ENCODE data around the gene ST14.
"Not testable (repeated sequence)": the region's sequence is repeated elsewhere in the genome, so short reads cannot be mapped to it uniquely, and the experiment has no call there.

ST14 gene

DNA sequence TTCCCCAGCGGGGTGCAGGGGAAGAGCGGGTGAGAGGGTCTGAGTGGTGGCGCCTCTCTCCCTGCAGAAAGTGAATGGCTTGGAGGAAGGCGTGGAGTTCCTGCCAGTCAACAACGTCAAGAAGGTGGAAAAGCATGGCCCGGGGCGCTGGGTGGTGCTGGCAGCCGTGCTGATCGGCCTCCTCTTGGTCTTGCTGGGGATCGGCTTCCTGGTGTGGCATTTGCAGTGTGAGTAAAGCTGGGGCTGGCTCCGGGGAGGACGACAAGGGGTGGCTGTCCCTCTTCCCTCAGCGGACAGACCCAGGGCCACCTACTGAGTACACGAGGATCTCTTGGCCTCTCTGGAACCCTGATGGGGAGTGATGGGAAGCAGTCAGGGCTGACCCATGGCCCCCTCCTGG lies 28.5 kb downstream of the ST14 start:
- DNase-seq (ENCODE audit: low read depth, low spot score), result no peak

GRCh38 chr11:130188585-130189347 lies 29.2 kb downstream of the ST14 start:
- DNase-seq (ENCODE audit: low read depth, low spot score), result no peak

DNA sequence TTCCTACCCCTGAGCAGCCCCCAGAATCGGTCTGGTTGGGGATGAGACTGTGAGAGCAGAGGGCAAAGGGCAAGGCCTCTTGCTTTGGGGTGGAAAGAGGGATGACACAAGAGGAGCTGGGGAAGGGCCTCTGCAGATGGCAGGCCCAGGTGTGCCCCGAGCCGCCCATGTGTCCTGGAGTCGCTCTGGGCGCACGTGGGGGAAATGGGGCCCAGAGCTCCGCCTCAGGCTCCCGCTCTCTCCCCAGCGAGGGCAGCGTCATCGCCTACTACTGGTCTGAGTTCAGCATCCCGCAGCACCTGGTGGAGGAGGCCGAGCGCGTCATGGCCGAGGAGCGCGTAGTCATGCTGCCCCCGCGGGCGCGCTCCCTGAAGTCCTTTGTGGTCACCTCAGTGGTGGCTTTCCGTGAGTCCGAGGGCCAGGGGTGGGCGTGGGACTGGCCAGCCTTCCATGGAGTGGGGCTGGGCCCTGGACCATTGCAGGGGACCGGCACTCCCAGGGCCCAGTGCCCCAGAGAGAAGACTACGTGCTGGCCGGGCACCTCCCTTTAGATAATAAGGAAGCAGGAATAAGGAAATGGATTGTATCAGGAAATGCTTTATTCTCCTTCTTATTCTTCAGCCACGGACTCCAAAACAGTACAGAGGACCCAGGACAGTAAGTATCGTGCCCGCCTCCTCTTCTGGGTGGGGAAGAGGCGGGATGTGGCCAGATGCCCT lies 30.1 kb downstream of the ST14 start:
- no peak for DNase-seq (ENCODE audit: low read depth, low spot score)

DNA sequence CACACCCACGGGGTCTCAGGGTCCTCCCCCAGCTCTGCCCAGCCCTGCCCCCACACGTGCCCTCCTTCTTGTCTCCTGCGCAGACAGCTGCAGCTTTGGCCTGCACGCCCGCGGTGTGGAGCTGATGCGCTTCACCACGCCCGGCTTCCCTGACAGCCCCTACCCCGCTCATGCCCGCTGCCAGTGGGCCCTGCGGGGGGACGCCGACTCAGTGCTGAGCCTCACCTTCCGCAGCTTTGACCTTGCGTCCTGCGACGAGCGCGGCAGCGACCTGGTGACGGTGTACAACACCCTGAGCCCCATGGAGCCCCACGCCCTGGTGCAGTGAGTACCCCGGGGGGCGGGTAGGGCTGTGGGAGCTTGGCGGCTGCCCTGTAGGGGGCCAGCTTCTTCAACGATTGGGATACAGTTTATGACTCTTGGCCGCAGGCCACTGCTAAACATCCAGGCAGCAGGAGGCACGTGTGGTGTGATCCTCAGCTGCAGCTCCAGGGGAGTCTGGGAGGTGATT lies 30.8 kb downstream of the ST14 start:
- DNase-seq (ENCODE audit: low read depth, low spot score), result no peak

- no peak for DNase-seq (ENCODE audit: low read depth, low spot score)
Measured at GRCh38 chr11:130191896-130192295, 32.3 kb downstream of the ST14 start.

DNA sequence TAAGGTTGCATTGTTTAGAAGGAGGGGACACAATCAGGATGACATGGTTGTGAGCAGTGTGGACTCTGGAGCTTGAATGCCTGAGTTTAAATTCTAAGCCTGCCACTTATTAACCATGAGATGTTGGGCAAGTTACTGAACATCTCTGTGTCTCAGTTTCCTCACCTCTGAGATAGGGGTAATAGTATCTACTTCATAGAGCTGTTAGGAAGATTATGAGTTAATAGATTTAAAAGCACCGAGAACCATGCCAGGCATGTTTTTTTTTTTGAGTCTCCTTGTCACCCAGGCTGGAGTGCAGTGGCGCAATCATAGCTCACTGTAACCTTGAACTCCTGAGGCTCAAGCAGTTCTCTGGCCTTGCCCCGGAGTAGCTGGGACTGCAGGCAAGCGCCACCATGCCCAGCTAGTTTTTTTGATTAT lies 33.3 kb downstream of the ST14 start:
- DNase-seq (ENCODE audit: low read depth, low spot score), result no peak

- DNase-seq (ENCODE audit: low read depth, low spot score), result not testable (repeated sequence)
Measured at GRCh38 chr11:130193551-130193950, 34.0 kb downstream of the ST14 start.

DNA sequence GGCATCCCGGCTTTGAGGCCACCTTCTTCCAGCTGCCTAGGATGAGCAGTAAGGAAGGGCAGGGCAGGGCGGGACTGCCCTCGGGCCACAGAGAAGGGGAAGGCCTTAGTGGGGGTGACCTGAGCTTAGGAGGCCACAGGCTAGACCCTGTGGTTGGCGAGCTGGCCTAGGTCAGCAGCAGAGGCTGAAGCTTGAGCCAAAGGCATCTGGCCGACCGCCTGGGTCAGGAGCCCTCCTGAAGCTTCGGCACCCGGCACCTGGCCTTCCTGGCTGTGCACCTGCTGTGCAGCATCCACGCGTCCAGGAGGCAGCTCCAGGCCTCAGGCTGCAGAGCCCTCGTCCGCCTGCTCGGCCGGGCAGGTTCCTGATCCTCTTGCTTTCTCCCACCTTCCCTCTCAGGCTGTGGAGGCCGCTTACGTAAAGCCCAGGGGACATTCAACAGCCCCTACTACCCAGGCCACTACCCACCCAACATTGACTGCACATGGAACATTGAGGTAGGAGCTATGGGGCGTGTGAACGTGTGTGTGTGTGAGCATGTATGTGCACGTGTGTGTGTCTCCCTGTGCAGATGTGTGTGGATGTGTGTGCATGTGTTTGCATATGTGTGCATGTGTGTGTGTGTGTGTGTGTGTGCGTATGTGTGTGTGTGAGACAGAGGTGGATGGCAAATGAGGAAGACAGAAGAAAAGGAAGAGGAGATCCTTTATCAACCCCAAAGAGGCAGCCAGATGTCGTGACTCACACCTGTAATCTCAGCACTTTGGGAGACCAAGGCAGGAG lies 34.9 kb downstream of the ST14 start:
- no peak for DNase-seq (ENCODE audit: low read depth, low spot score)

DNA sequence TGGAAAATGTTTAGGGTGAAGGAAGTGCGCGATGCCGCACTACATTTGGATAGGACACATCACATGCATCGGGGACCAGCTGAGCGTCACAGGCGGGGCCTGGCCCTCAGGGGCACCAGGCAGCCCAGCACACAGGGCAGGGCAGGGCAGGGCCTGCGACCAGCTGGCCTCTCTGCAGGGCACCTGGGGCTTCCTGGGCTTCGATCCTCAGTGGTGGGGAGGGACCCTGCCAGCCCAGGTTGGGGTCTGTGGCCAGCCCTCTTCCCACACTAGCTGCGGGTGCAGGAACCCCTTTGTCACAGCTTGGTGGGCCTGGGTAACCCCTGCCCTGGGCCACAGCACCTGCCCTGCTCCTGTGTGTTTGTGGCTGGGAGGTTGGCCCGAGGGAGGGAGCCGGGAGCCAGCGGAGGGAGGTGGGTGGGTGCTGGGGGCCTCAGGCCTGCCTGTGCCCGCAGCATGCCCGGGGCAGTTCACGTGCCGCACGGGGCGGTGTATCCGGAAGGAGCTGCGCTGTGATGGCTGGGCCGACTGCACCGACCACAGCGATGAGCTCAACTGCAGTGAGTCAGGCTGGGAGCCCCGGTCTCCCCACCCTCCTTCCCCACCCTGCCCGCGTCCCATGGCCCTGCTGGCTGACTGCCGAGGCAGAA lies 37.9 kb downstream of the ST14 start:
- DNase-seq (ENCODE audit: low read depth, low spot score), result no peak

- DNase-seq (ENCODE audit: low read depth, low spot score), result no peak
Measured at GRCh38 chr11:130198292-130198691, 38.7 kb downstream of the ST14 start.

DNA sequence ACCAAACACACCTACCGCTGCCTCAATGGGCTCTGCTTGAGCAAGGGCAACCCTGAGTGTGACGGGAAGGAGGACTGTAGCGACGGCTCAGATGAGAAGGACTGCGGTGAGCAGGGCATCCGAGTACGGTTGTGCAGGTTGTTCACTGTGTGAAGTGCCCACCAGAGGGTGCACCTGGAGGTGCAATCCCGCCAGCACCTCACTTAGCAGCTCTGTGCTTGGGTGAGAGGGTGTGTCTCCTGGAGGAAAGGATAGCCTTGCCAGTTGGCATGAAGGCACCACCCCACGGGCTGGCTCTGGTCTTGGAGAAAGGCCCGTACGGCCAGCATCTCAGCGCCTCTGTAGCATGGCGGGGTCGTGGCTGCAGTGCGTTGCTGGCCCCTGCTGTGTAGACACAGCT lies 39.4 kb downstream of the ST14 start:
- DNase-seq (ENCODE audit: low read depth, low spot score), result no peak

DNA sequence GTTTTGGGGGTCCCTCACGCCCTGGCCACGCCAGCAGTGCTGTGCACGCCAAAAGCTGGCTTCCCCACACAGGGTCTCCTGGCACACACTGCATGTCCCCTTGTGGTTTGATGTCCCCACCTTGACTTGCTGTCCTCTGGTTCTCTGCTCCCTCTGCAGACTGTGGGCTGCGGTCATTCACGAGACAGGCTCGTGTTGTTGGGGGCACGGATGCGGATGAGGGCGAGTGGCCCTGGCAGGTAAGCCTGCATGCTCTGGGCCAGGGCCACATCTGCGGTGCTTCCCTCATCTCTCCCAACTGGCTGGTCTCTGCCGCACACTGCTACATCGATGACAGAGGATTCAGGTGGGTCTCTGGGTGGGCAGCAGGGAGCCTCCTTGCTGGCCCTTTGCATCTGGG lies 40.2 kb downstream of the ST14 start:
- no peak for DNase-seq (ENCODE audit: low read depth, low spot score)

- DNase-seq (ENCODE audit: low read depth, low spot score), result no peak
Measured at GRCh38 chr11:130201026-130201425, 41.4 kb downstream of the ST14 start.

- no peak for DNase-seq (ENCODE audit: low read depth, low spot score)
Measured at GRCh38 chr11:130202009-130202817, 42.6 kb downstream of the ST14 start.

DNA sequence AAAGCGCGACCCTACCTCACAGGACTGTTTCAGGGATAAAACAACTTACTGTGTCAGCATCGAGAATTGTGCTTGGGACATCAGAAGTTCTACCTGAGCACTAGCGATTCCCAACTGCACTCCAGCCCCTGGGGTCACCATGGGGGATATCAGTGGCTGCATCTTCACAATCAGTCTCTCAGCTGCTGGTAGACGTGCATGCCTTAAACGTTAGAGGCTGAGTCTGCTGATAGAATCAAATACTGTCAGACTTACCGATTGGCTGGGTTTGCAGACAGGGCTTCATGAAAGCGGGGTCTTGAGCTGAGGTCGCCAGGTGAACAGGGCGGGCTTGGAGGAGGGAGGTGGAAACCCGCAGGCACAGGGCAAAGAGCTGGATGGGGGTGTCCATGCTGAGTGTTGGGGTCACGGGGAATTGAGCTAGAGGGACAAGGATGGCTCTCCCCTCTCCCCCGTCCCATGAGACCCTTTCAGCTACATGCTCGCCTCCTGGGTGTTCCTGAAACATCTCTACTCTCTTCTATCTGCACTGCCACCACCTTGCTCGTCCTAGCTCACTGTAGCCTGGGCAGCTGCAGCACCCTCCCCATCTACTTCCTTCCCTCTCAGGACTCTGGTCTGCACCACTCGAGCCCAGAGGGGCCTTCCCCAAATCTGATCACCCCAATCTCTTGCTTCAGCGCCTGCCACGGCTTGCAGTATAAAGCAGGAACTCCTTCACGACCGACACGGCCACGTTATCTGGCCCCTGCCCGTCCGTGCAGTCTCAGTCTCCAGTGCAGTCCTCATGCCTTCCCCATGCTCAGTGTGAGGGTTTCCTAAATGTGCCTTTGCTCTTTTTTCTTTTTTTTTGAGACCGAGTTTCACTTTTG lies 43.5 kb downstream of the ST14 start:
- DNase-seq (ENCODE audit: low read depth, low spot score), result no peak

GRCh38 chr11:130203766-130204702 lies 44.5 kb downstream of the ST14 start:
- no peak for DNase-seq (ENCODE audit: low read depth, low spot score)

DNA sequence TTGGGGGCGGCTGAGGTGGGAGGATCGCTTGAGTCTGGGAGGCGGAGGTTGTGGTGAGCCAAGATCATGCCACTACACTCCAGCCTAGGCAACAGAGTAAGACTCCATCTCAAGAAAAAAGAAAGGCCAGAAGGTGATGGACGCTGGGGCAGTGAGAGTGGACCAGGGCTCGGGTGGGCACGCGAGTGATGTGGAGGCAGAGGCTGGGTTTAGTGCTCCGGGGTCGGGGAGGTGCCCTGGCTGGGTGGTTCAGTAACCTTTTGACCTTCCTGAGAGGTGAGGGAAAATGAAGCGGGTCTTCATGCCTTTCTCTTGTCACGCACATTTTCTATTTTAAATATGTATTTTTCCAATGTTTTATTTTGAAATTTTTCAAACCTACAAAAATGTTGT lies 45.1 kb downstream of the ST14 start:
- DNase-seq (ENCODE audit: low read depth, low spot score), result no peak

DNA sequence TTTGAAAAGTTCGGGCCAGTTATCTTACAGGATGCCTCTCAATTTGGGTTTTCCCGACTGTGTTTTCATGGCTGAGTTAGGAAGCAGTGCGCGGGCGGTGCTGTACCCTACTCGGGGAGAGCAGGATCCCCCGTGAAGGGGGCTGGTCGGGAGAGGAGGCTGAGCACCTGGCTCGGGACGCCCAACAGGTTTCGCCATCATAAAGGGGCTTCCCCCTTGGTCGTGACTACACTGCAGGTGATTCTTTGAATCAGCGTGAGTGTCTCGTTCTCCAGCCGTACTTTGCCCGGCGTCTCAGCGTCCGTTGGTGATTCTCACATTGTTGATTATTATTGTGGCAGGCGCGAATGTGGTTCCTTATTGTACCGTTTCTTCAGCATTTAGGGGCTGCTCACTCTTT lies 46.6 kb downstream of the ST14 start:
- DNase-seq (ENCODE audit: low read depth, low spot score), result no peak
